ACC112 (cell line): ENCODE results near the gene CLEC6A.
"Not testable (repeated sequence)": the region's sequence is repeated elsewhere in the genome, so short reads cannot be mapped to it uniquely, and the experiment has no call there.

ENCODE experiments used
- H2AFZ ChIP-seq: fragments of 200-600 bp; sonication (generic); one replicate; pipeline ENCODE4 v1.6.0; 2017; ENCODE audit warnings: antibody characterized with exemption, low read length; ENCODE audit not compliant: unreplicated experiment
- H3K27ac ChIP-seq: fragments of 200-600 bp; sonication (generic); 2 replicates; pipeline ENCODE4 v1.5.1; 2014; ENCODE audit warnings: low read depth, mild to moderate bottlenecking, antibody characterized with exemption, low read length, moderate library complexity
- H3K27me3 ChIP-seq: fragments of 200-600 bp; sonication (generic); 2 replicates; pipeline ENCODE4 v1.6.1; 2014; ENCODE audit warnings: mild to moderate bottlenecking, antibody characterized with exemption, low read length, moderate library complexity, mixed read lengths; ENCODE audit not compliant: insufficient read depth
- H3K36me3 ChIP-seq: fragments of 200-600 bp; sonication (generic); 2 replicates; pipeline ENCODE4 v1.6.1; 2016; ENCODE audit warnings: mild to moderate bottlenecking, antibody characterized with exemption, low read length, moderate library complexity, mixed read lengths; ENCODE audit not compliant: insufficient read depth
- H3K4me1 ChIP-seq: fragments of 200-600 bp; sonication (generic); one replicate; pipeline ENCODE4 v1.6.1; 2016; ENCODE audit warnings: low read length, mixed read lengths; ENCODE audit not compliant: insufficient read depth, unreplicated experiment, control insufficient read depth
- H3K4me3 ChIP-seq: fragments of 200-600 bp; sonication (generic); 2 replicates; pipeline ENCODE4 v1.5.1; 2014; ENCODE audit warnings: mild to moderate bottlenecking, low read depth, low read length
- H3K79me2 ChIP-seq: fragments of 200-600 bp; sonication (generic); one replicate; pipeline ENCODE4 v1.6.0; 2016; ENCODE audit warnings: low read length; ENCODE audit not compliant: control insufficient read depth, unreplicated experiment, insufficient read depth

The CLEC6A gene

DNA sequence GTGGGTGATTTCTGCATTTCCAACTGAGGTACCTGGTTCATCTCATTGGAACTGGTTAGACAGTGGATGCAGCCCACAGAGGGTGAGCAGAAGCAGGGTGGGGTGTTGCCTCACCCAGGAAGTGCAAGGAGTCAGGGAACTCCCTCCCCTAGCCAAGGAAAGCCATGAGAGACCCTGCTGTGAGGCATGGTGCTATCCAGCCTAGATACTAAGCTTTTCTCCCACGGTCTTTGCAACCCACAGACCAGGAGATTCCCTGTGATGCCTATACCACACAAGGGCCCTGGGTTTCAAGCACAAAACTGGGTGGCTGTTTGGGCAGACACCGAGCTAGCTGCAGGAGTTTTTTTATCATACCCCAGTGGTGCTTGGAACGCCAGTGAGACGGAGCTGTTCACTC is 39.9 kb downstream of the CLEC6A start:
- not testable (repeated sequence) for H3K4me1 ChIP-seq, H3K4me3 ChIP-seq, H3K79me2 ChIP-seq, H3K27ac ChIP-seq, H2AFZ ChIP-seq, H3K36me3 ChIP-seq
- H3K27me3 ChIP-seq = peaks cover 37% of the 10 kb centered on the region

GRCh38 chr12:8496074-8496473 is 40.3 kb downstream of the CLEC6A start:
- H3K27ac ChIP-seq, H3K4me3 ChIP-seq, H3K79me2 ChIP-seq, H3K36me3 ChIP-seq, H2AFZ ChIP-seq, H3K4me1 ChIP-seq: not testable (repeated sequence)
- peaks cover 34% of the 10 kb centered on the region for H3K27me3 ChIP-seq

DNA sequence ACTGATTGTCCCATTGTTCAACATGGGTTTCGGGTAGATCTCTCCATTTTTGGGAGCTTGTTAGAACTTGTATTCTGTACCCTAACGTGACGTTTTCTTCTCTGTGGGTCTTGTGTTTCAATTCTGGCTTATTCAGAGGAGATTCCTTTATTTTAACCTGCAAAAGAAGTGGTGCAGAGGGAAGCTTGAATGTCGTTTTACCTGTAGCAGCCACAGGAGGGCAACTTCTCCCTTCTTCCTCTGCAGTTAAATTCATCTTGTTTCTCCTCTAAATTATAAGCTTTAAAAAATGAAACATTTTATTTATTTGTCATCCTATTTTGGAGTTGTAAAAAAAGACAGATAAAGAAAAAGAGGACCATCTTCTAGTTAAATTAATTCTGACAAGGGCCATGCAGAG is 43.9 kb downstream of the CLEC6A start:
- H3K4me3 ChIP-seq = no peak overlapping the region
- no peak overlapping the region for H2AFZ ChIP-seq

DNA sequence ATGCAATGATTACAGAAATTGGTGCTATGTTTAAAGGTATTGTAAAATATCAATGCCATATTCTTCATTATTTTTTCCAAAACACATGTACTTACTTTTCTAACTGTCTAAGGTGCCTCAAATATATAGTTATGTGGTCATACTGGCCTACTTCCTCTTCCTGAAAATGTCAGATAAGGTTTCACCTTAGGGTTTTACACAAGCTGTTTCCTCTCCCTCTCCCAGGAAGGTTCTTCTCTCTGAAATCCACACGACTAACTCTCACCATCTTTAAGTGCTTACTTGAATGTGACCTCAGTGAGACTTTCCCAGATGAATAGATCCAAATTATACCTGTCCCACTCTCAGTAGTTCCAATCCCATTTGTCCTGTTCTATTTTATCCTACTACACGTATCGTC is 46.0 kb downstream of the CLEC6A start:
- H3K27ac ChIP-seq = no peak overlapping the region
- H3K79me2 ChIP-seq = no peaks in the 10 kb centered on the region
- H3K36me3 ChIP-seq = no peaks in the 10 kb centered on the region
- H3K4me3 ChIP-seq = no peak overlapping the region
- H3K4me1 ChIP-seq = no peaks in the 10 kb centered on the region
- H2AFZ ChIP-seq = no peak overlapping the region
- peaks cover 17% of the 10 kb centered on the region for H3K27me3 ChIP-seq

More for the DNA sequence above, 43.9 kb downstream of the CLEC6A start:
- Histone ChIP-seq H3K27me3 (peaks cover 16% of the 10 kb centered on the region), H3K27ac (no peak overlapping the region), H3K36me3 (no peaks in the 10 kb centered on the region), H3K79me2 (no peaks in the 10 kb centered on the region), H3K4me1 (no peaks in the 10 kb centered on the region)

DNA sequence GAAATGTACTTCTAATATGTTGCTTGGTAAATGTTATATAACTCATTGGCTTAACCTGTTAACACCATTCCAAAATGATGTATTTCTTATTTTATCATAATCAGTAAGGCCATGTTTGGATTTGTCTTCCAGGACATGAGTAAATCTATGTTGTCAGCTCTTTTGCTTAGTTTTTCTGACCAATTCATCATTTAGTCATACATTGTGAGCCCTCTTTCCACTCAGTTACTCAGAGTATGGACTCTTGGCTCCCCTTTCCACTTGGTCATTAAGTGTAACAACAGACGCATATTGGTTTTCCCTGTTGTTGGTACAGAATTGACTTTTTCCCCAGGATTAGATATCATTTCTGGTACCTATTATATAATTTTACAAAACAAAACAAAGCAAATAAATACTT is 48.6 kb downstream of the CLEC6A start:
- H3K36me3 ChIP-seq = no peaks in the 10 kb centered on the region
- H3K4me1 ChIP-seq = no peaks in the 10 kb centered on the region
- no peaks in the 10 kb centered on the region for H3K79me2 ChIP-seq
- no peak overlapping the region for H3K27ac ChIP-seq
- no peak overlapping the region for H2AFZ ChIP-seq
- no peak overlapping the region for H3K4me3 ChIP-seq
- peaks cover 22% of the 10 kb centered on the region; the same call in 1 of the 2 replicates for H3K27me3 ChIP-seq

DNA sequence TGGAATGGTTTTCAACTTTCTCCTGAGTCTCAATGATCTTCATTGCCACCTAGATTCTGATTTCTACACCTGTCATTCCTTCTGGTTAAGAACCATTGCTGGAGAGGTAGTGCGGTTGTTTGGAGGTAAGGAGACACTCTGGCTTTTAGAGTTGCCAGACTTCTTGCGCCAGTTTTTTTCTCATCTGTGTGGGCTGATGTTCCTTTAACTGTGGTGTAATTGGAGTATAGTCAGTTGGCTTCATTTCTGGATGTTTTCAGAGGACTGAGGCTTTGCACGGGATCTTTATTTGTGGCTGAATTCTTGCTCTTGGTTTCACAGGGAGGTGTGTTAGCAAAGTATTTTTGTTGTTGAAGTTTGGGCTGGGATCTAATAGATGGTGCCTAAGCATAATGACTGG is 51.8 kb downstream of the CLEC6A start:
- Histone ChIP-seq H3K27me3 (peaks cover 32% of the 10 kb centered on the region; the same call in 1 of the 2 replicates), H3K79me2 (no peaks in the 10 kb centered on the region), H3K4me3 (no peak overlapping the region), H3K27ac (no peak overlapping the region), H3K36me3 (no peaks in the 10 kb centered on the region), H2AFZ (no peak overlapping the region), H3K4me1 (no peaks in the 10 kb centered on the region)

GRCh38 chr12:8508223-8508622 is 52.5 kb downstream of the CLEC6A start:
- H3K27me3 ChIP-seq = peaks cover 38% of the 10 kb centered on the region
- no peak overlapping the region for H3K4me3 ChIP-seq
- no peaks in the 10 kb centered on the region for H3K4me1 ChIP-seq
- H3K36me3 ChIP-seq = no peaks in the 10 kb centered on the region
- H3K27ac ChIP-seq = no peak overlapping the region
- no peak overlapping the region for H2AFZ ChIP-seq
- no peaks in the 10 kb centered on the region for H3K79me2 ChIP-seq

DNA sequence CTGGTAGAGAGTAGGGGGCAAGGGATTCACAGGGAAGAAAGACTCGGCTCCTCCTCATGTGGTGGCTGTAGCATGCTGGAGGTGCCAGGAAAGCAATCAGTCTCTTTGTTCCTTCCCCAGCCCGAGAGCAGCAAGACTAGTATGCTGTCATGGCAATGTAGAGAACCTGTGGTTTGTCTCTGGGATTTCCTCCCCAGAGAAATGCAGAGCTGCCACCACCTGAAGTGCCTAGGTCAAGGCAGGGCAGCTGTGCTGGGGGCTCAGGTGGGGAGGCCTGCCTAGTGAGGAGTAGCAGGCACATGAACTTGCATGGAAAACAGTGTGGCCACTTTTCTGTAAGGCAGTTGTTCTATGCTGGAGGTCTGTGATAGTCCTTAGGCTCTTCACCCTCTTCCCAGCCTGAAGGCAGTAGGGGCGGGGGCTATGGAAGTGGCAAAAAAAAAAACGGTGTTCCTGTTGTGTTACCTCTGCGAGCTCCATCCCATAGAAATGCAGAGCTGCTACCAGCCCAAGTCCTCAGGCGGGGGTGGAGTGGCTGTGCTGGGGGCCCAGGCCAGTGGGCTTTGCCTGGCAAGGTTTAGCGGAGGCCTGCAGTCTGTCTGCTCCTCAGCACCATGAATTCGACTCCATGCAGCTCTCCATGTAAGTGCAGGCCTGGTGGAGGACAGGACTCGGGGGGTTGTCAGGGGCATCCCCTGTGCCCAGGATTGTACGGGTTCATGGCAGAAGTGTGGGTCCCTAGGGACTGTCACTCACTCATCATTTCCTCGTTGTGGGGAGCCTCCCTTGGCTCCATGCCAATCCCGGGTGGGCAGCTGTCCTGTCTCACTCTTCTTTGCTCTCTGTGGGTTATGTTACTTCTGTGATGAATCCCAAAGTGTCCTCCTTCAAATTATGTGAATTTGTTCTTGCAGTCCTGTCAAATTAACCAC is 53.4 kb downstream of the CLEC6A start:
- H3K27me3 ChIP-seq = peaks cover 43% of the 10 kb centered on the region
- no peak overlapping the region for H2AFZ ChIP-seq
- H3K4me1 ChIP-seq = no peaks in the 10 kb centered on the region
- H3K4me3 ChIP-seq = no peak overlapping the region
- H3K36me3 ChIP-seq = no peaks in the 10 kb centered on the region
- H3K79me2 ChIP-seq = no peaks in the 10 kb centered on the region
- H3K27ac ChIP-seq = no peak overlapping the region

- Histone ChIP-seq H2AFZ (no peak within 1 kb of the TSS), H3K36me3 (no peaks in the 10 kb centered on the region), H3K27me3 (peaks cover 52% of the 10 kb centered on the region), H3K27ac (no peak within 1 kb of the TSS), H3K79me2 (no peaks in the 10 kb centered on the region), H3K4me3 (no peak within 1 kb of the TSS), H3K4me1 (no peaks in the 10 kb centered on the region)
These were observed 57.5 kb downstream of the CLEC6A start, which contains the start of gene CLEC4D for GRCh38 chr12:8513256-8513655. CLEC4D (plus strand) TSS chr12:8513503; CDS start chr12:8513733, 230 bp downstream.

- Histone ChIP-seq H3K4me1 (no peaks in the 10 kb centered on the region), H2AFZ (no peak overlapping the region), H3K79me2 (no peaks in the 10 kb centered on the region), H3K4me3 (no peak overlapping the region), H3K27ac (no peak overlapping the region), H3K27me3 (peaks cover 64% of the 10 kb centered on the region), H3K36me3 (no peaks in the 10 kb centered on the region)
These were observed 62.2 kb downstream of the CLEC6A start for GRCh38 chr12:8517971-8518370.

GRCh38 chr12:8519171-8519570 is 63.4 kb downstream of the CLEC6A start:
- no peaks in the 10 kb centered on the region for H3K36me3 ChIP-seq
- no peaks in the 10 kb centered on the region for H3K79me2 ChIP-seq
- H3K27ac ChIP-seq = no peak overlapping the region
- H2AFZ ChIP-seq = no peak overlapping the region
- no peaks in the 10 kb centered on the region for H3K4me1 ChIP-seq
- H3K4me3 ChIP-seq = no peak overlapping the region
- H3K27me3 ChIP-seq = peaks cover 57% of the 10 kb centered on the region
